Measurements from ENCODE around the gene SVIL.
"Not testable (repeated sequence)": the region's sequence is repeated elsewhere in the genome, so short reads cannot be mapped to it uniquely, and the experiment has no call there.

Gene SVIL

DNA sequence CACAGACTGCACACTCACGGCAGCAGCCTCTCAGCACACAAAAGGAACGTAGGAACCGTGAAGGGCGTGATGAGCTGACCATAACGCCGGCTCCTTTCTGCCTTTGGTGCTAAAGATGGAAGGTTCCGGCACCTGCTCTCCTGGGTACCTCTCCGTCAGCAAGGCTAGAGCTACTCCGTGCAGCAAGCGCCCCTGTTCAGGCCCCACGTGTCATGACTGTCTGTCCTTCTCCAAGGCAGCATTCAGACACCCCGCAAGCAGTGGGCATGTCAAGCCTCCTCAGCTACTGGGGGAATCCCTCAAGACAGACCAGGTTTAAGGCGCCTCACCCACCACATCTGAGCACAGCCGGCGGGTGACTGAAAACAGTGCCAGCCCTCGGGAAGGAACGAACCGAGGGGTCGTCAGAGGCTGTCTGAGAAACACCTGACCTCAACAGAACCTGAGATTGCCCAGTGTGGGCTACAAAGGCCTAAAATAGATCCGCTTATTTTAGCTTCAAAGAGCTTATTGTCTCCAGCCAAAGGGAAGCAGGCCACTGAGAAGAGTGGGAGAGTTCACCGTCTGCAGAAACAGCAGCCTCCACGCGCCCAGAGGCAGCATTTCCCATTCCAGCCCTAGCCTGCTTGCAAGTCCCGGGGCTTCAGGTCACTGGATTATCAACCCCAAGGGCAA is 124.2 kb downstream of the SVIL start:
- DNase-seq: not testable (repeated sequence)

GRCh38 chr10:29508554-29509244 is 126.1 kb downstream of the SVIL start:
- DNase-seq: no peak

DNA sequence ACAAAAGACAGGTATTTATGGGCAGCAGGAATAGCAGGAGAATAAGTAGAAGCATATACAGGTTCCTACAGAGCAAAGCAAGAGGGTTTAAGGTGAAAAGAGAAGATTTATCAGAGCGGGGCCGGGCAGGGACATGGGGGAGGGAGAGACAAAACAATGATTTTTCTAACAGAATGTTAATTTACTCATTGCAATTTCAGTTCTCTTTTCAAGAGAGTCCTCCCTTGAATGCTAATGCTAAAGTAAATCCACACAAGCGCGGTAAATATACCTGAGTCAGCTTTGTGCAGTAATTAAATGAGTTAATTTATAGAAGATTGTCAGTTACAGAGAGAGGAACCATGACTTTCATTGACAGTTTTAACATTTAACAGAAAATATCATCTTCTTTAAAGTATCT is 127.0 kb downstream of the SVIL start:
- DNase-seq: not testable (repeated sequence)

DNA sequence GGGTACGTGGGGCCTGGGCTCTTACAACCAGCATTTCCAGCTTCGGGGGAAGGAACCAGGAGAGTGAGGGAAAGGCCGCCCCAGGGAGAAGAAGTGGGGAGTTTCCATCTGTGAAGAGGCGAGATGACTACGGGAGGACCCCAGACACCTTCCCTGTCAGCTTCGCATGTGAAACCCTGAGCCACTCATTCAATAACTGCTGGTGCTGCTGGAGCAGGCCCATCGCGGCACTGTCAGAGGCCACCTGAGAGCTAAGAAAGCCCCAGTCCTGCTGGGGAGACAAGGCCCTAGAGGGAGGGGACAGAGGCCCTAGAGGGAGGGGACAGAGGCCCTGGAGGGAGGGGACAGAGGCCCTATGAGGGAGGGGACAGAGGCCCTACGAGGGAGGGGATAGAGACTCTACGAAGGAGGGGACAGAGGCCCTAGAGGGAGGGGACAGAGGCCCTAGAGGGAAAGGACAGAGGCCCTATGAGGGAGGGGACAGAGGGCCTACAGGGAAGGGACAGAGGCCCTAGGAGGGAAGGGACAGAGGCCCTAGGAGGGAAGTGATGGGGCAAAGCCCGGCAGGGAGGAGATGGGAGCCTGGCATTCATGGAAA is 128.3 kb downstream of the SVIL start:
- DNase-seq: not testable (repeated sequence)

- no peak for DNase-seq
These were observed 132.4 kb downstream of the SVIL start for GRCh38 chr10:29502351-29502750.

DNA sequence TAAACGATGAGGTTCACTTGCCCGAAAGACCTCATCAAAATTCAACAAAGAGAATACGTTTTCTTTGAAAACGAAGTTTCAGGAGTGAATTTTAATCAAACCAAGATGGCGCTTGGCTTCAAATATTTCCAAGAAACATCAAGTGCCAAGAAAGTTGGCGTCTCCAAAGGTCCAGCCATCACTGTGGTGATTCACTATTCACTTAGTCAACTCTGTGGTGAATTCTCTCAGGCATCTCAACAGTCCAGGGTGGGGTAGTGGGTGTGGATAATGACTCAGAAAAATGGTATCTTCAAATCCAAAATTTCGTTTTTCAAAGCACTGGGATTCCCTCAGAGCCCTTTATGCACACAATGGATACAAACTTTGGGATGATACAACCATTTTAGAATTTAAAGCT is 133.1 kb downstream of the SVIL start:
- DNase-seq: no peak

GRCh38 chr10:29499993-29500537 is 134.7 kb downstream of the SVIL start:
- DNase-seq: no peak

GRCh38 chr10:29496341-29497162 is 138.2 kb downstream of the SVIL start:
- DNase-seq: peak; percentile 42 to 62

DNA sequence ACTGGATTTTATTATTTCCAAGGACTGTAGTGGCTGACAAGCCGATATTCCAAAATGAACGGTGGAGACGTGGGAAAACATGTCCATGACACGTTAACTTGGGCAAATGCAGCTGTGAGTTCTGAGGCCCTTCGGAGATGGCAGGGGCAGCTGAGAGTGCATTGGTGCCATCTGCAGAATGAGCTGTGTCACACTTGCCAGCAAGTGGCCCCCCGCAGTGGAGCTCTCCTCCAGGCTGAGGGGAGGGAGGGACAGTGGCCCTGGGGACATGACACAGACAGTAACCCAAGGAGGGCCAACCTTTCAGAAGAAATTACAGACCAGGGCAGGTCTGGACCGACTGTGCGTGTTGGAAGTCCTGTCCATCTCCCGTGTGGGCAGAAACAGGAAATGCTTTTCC is 139.4 kb downstream of the SVIL start:
- no peak for DNase-seq

DNA sequence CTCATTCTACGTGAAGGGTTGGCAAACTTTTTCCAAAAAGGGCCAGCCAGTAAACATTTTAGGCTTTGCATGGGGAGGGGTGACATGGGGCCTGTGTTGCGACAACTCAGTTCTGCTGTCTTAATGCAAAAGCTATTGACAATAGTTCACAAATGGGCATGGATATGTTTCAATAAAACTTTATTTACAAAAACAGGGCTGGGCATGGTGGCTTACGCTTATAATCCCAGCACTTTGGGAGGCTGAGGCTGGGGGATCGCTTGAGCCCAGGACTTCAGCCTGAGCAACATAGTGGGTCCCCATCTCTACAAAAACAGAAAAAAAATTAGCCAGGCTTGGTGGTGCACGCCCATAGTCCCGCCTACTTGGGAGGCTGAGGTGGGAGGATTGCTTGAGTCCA is 141.1 kb downstream of the SVIL start:
- no peak for DNase-seq

DNA sequence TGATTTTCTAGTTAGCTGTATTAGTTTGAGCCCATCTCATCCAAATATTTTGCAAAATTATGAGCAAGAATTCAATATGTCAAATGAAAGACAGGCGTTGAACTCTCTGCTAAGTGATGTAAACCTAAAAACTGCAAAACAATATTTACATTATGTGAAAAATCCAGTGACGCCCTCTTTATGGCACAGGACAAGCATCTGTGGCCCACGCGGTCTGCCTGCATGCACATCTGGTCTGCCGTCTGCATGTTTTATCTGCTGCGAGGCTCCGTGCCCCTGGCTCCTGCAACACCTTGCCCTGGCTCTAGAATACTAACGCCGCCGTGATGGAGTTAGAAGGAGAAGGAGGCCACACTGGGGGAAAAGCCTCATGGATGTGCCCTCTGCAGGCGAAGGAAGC is 142.0 kb downstream of the SVIL start:
- DNase-seq: no peak

- DNase-seq: no peak
These were observed 142.9 kb downstream of the SVIL start for GRCh38 chr10:29491918-29492317.

- not testable (repeated sequence) for DNase-seq
These were observed 143.9 kb downstream of the SVIL start for GRCh38 chr10:29490781-29491280.

- not testable (repeated sequence) for DNase-seq
These were observed 146.3 kb downstream of the SVIL start for GRCh38 chr10:29488471-29488870.

DNA sequence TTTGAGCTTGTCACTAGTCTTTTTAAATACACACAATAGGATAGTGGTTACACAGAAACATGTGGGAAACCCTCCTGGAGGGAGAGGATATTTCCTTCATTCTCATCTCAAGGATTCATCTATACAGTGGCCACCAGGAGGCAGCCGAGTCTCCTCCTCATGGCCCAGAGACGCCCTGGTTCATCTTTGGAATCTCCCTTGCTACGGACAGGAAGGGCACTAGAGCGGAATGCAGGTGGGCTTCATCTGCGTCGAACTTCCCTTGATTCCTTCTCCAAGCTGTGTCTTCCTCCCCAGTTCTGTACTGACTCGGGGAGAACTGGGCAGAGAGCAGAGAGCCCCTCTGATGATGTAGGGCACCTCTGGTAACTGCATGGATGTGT is 146.9 kb downstream of the SVIL start:
- not testable (repeated sequence) for DNase-seq

GRCh38 chr10:29487032-29487883 is 147.5 kb downstream of the SVIL start:
- DNase-seq: not testable (repeated sequence)

DNA sequence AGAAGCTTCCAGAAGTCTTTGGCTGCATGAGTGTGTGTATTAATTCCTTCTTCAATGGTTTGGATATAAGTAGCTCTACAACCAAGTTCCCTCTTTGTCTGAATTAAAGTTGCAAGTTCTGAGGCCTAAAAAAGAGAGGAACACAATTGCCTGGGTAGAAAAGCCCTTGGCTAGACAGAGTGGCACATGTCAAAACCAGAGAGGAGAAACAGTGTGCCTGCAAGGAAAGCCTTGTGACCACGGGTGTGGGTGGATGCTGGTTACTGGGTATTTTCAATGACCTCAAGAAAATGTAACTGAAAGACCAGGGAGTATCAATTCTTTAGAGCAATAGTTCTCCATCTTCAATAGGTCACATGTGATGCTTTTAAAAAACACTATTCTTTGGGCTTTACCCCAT is 148.3 kb downstream of the SVIL start:
- no peak for DNase-seq

- DNase-seq: not testable (repeated sequence)
These were observed 150.1 kb downstream of the SVIL start for GRCh38 chr10:29484677-29485076.

- no peak for DNase-seq
These were observed 152.0 kb downstream of the SVIL start for GRCh38 chr10:29482591-29483431.

DNA sequence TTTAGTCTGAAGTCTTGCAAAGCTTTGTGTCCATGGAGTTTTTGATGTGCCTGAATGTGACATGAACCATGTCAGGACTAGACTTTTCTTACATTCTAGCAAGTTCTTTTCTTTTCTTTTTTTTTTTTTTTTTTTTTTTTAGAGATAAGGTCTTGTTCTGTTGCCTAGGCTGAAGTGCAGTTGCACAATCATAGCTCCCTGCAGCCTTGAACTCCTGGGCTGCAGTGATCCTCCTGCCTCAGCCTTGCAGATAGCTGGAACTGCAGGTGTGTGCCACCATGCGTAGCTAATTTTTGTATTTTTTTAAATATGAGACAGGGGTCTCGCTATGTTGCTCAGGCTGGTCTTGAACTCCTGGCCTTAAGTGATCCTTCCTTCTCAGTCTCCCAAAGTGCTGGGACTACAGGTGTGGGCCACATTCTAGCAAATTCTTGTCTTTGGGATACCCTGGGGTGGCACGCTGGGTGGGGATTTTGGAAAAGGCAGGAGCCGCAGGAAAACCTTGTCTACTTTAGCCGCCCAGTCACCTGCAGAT is 152.8 kb downstream of the SVIL start:
- DNase-seq: no peak
